GM18508 (cell line): ENCODE measurements around the gene ENO2.

ENCODE experiments used
- ATAC-seq: cut with Tn5 transposase; IDR thresholded peaks from one replicate; pipeline ENCODE4 v1.9.1; 2021; ENCODE audit warnings: moderate number of reproducible peaks; ENCODE audit not compliant: insufficient read depth, unreplicated experiment

Gene ENO2

GRCh38 chr12:6909421-6910145, 4.8 kb upstream of the ENO2 start:
- ATAC-seq: no peak

- ATAC-seq: no peak
These were observed 2.0 kb upstream of the ENO2 start for GRCh38 chr12:6912164-6912935.

- ATAC-seq: no peak
These were observed 788 bp downstream of the ENO2 start for GRCh38 chr12:6914947-6915788.

- no peak for ATAC-seq
These were observed 1.5 kb downstream of the ENO2 start for GRCh38 chr12:6915789-6916285.

- no peak for ATAC-seq
These were observed 2.2 kb downstream of the ENO2 start for GRCh38 chr12:6916426-6917200.

- ATAC-seq: no peak
These were observed 3.3 kb downstream of the ENO2 start for GRCh38 chr12:6917491-6918231.

- no peak for ATAC-seq
These were observed 5.2 kb downstream of the ENO2 start for GRCh38 chr12:6919588-6919987.

GRCh38 chr12:6921539-6921938, 7.2 kb downstream of the ENO2 start:
- ATAC-seq: no peak

GRCh38 chr12:6921996-6922946, 7.9 kb downstream of the ENO2 start:
- no peak for ATAC-seq

GRCh38 chr12:6923003-6923732, 8.8 kb downstream of the ENO2 start:
- ATAC-seq: no peak

GRCh38 chr12:6923851-6924250, 9.5 kb downstream of the ENO2 start:
- ATAC-seq: no peak

- no peak for ATAC-seq
These were observed 10.8 kb downstream of the ENO2 start for GRCh38 chr12:6925239-6925539.

- ATAC-seq: no peak
These were observed 11.3 kb downstream of the ENO2 start for GRCh38 chr12:6925540-6926279.

- no peak for ATAC-seq
These were observed 13.1 kb downstream of the ENO2 start, which contains the start of gene ATN1 for GRCh38 chr12:6927379-6928021. Gene ATN1, plus strand, starts transcription at chr12:6927959. Its CDS starts 6,043 bp downstream, at chr12:6934002.

- ATAC-seq: no peak
These were observed 13.8 kb downstream of the ENO2 start for GRCh38 chr12:6928022-6928702.
